ENCODE measurements around the gene SERPINE2. TPM values are rescaled to one million over a fixed set of nuclear protein-coding genes. Genes with fewer than 3 reads are reported as not detected.

Gene SERPINE2
- total and polyA plus RNA-seq, 4 experiments from 2014 or later, result 0.47 to 2.0 (median 1.3) TPM

GRCh38 chr2:224060783-224061482, 21.8 kb upstream of the SERPINE2 start:
- Mint-ChIP-seq H3K27me3 (peaks cover 3 to 7% of the 10 kb centered on the region in 2 donors), H3K36me3 (no peaks in the 10 kb centered on the region), H3K9me3 (peaks cover 0 to 3% (median 0%) of the 10 kb centered on the region in 8 donors), H3K27ac (no peak overlapping the region), H3K4me1 (no peaks in the 10 kb centered on the region), H3K4me3 (no peak overlapping the region)
- Histone ChIP-seq H3K27me3 (ENCODE audit: insufficient read depth, low read length) (no peaks in the 10 kb centered on the region), H3K27ac (ENCODE audit: low read depth, low read length) (no peak overlapping the region), H3K36me3 (ENCODE audit: insufficient read depth, low read length) (no peaks in the 10 kb centered on the region), H3K4me1 (ENCODE audit: insufficient read depth, low read length) (no peaks in the 10 kb centered on the region), H3K9me3 (ENCODE audit: control insufficient read depth in 1 of 2, low read length in 2 of 2) (no peaks in the 10 kb centered on the region), H3K4me3 (ENCODE audit: low read length in 2 of 2) (no peak overlapping the region)
- no peak for DNase-seq
- ChIA-PET CTCF (ENCODE audit: partially characterized antibody) (no interaction called here), POLR2A (ENCODE audit: partially characterized antibody) (no interaction called here)
- intact Hi-C loops (cut with micrococcal nuclease), result no loop called here

- Mint-ChIP-seq H3K4me1 (no peaks in the 10 kb centered on the region), H3K4me3 (no peak overlapping the region), H3K27me3 (peaks cover 5 to 10% of the 10 kb centered on the region in 2 donors), H3K27ac (no peak overlapping the region), H3K36me3 (no peaks in the 10 kb centered on the region), H3K9me3 (peaks cover 0 to 3% (median 0%) of the 10 kb centered on the region in 8 donors)
- intact Hi-C loops (cut with micrococcal nuclease), result no loop called here
- ChIA-PET POLR2A (ENCODE audit: partially characterized antibody) (no interaction called here), CTCF (ENCODE audit: partially characterized antibody) (interaction anchor here (1.8 kb wide), 1 partner anchor 66 kb away, joined by 4 read pairs; no protein-coding TSS in a partner anchor)
- no peak for DNase-seq
- Histone ChIP-seq H3K4me3 (ENCODE audit: low read length in 2 of 2) (no peak overlapping the region), H3K9me3 (ENCODE audit: control insufficient read depth in 1 of 2, low read length in 2 of 2) (no peaks in the 10 kb centered on the region), H3K36me3 (ENCODE audit: insufficient read depth, low read length) (no peaks in the 10 kb centered on the region), H3K4me1 (ENCODE audit: insufficient read depth, low read length) (no peaks in the 10 kb centered on the region), H3K27ac (ENCODE audit: low read depth, low read length) (no peak overlapping the region), H3K27me3 (ENCODE audit: insufficient read depth, low read length) (no peaks in the 10 kb centered on the region)
These were observed 20.1 kb upstream of the SERPINE2 start for GRCh38 chr2:224059178-224059577.

DNA sequence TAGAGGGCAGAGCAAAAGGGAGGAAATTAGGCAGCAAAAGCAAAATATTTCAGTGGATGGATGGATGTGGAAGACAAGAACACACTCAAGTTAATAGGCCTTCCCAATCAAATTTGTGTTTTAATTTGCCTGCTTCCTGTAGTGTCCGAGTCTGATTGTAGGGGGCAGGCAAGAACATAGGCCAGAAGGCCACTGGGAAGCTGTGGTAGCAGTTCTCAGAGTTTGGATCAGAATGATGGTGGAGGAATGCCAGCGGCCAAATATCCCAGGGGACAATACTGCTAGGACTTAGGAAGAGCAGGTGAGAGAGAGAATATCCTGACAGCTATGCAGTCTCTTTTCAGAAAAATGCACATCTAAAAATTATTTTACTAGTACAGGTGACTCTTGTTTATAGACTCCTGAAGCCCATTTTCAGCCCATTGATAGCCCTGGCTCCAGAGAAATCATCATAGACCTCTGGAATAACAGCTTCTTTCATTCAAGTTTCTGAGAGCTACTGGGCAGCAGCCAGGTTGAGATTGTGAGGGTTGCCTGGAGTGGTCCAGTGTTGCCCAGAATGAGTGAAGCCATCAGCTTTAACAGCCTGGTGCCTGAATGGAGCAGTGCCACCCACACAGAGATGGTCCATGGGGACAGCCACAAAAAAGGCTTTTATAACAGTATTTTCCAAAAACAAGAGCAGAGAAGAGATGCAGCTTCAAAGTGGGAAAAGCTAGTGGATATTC, 19.1 kb upstream of the SERPINE2 start:
- Histone ChIP-seq H3K27ac (ENCODE audit: low read depth, low read length) (no peak overlapping the region), H3K27me3 (ENCODE audit: insufficient read depth, low read length) (no peaks in the 10 kb centered on the region), H3K9me3 (ENCODE audit: control insufficient read depth in 1 of 2, low read length in 2 of 2) (no peaks in the 10 kb centered on the region), H3K4me3 (ENCODE audit: low read length in 2 of 2) (no peak overlapping the region), H3K4me1 (ENCODE audit: insufficient read depth, low read length) (no peaks in the 10 kb centered on the region), H3K36me3 (ENCODE audit: insufficient read depth, low read length) (no peaks in the 10 kb centered on the region)
- Mint-ChIP-seq H3K27ac (no peak overlapping the region), H3K27me3 (peaks cover 7 to 13% of the 10 kb centered on the region in 2 donors), H3K4me1 (no peaks in the 10 kb centered on the region), H3K4me3 (no peak overlapping the region), H3K9me3 (peaks cover 0 to 3% (median 0%) of the 10 kb centered on the region in 8 donors), H3K36me3 (no peaks in the 10 kb centered on the region)
- DNase-seq, result no peak
- POLR2A ChIA-PET (ENCODE audit: partially characterized antibody), result no interaction called here
- CTCF ChIA-PET (ENCODE audit: partially characterized antibody), result interaction anchor here (1.8 kb wide), 1 partner anchor 65 kb away, joined by 4 read pairs; no protein-coding TSS in a partner anchor
- intact Hi-C loops (cut with micrococcal nuclease), result no loop called here

GRCh38 chr2:224056889-224057288, 17.8 kb upstream of the SERPINE2 start:
- Mint-ChIP-seq H3K27me3 (peaks cover 7 to 14% of the 10 kb centered on the region in 2 donors), H3K4me1 (no peaks in the 10 kb centered on the region), H3K36me3 (no peaks in the 10 kb centered on the region), H3K27ac (no peak overlapping the region), H3K4me3 (no peak overlapping the region), H3K9me3 (peaks cover 0 to 3% (median 0%) of the 10 kb centered on the region in 8 donors)
- Histone ChIP-seq H3K36me3 (ENCODE audit: insufficient read depth, low read length) (no peaks in the 10 kb centered on the region), H3K27me3 (ENCODE audit: insufficient read depth, low read length) (no peaks in the 10 kb centered on the region), H3K9me3 (ENCODE audit: control insufficient read depth in 1 of 2, low read length in 2 of 2) (no peaks in the 10 kb centered on the region), H3K4me1 (ENCODE audit: insufficient read depth, low read length) (no peaks in the 10 kb centered on the region), H3K27ac (ENCODE audit: low read depth, low read length) (no peak overlapping the region), H3K4me3 (ENCODE audit: low read length in 2 of 2) (no peak overlapping the region)
- POLR2A ChIA-PET (ENCODE audit: partially characterized antibody), result no interaction called here
- DNase-seq, result no peak
- CTCF ChIA-PET (ENCODE audit: partially characterized antibody), result no interaction called here
- intact Hi-C loops (cut with micrococcal nuclease), result no loop called here

DNA sequence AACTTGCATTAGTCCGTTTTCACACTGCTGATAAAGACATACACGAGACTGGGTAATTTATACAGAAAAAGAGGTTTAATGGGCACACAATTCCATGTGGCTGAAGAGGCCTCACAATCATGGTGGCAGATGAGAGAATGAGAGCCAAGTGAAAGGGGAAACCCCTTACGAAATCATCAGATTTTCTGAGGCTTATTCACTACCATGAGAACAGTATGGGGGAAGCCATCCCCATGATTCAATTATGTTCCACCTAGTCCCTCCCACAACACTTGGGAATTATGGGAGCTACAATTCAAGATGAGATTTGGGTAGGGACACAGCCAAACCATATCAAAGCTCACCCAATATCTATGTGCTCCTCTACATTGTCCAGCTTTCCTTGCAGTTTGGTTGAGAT, 16.0 kb upstream of the SERPINE2 start:
- no peaks in the 10 kb centered on the region for H3K27me3 ChIP-seq (ENCODE audit: insufficient read depth, low read length)
- H3K36me3 ChIP-seq (ENCODE audit: insufficient read depth, low read length), result no peaks in the 10 kb centered on the region
- no peaks in the 10 kb centered on the region for H3K9me3 ChIP-seq (ENCODE audit: control insufficient read depth in 1 of 2, low read length in 2 of 2)
- no peak for DNase-seq
- H3K4me1 ChIP-seq (ENCODE audit: insufficient read depth, low read length), result no peaks in the 10 kb centered on the region
- CTCF ChIA-PET (ENCODE audit: partially characterized antibody), result no interaction called here
- no peak overlapping the region for H3K27ac Mint-ChIP-seq
- H3K27ac ChIP-seq (ENCODE audit: low read depth, low read length), result no peak overlapping the region
- POLR2A ChIA-PET (ENCODE audit: partially characterized antibody), result no interaction called here
- H3K27me3 Mint-ChIP-seq, result peaks cover 13 to 25% of the 10 kb centered on the region in 2 donors
- intact Hi-C loops (cut with micrococcal nuclease), result no loop called here
- no peaks in the 10 kb centered on the region for H3K36me3 Mint-ChIP-seq
- no peak overlapping the region for H3K4me3 Mint-ChIP-seq
- H3K9me3 Mint-ChIP-seq, result peaks cover 0 to 3% (median 0%) of the 10 kb centered on the region in 8 donors
- no peaks in the 10 kb centered on the region for H3K4me1 Mint-ChIP-seq
- H3K4me3 ChIP-seq (ENCODE audit: low read length in 2 of 2), result no peak overlapping the region

- intact Hi-C loops (cut with micrococcal nuclease), result no loop called here
- DNase-seq, result no peak
- Histone ChIP-seq H3K36me3 (ENCODE audit: insufficient read depth, low read length) (no peaks in the 10 kb centered on the region), H3K27ac (ENCODE audit: low read depth, low read length) (no peak overlapping the region), H3K9me3 (ENCODE audit: control insufficient read depth in 1 of 2, low read length in 2 of 2) (no peaks in the 10 kb centered on the region), H3K4me3 (ENCODE audit: low read length in 2 of 2) (no peak overlapping the region), H3K4me1 (ENCODE audit: insufficient read depth, low read length) (no peaks in the 10 kb centered on the region), H3K27me3 (ENCODE audit: insufficient read depth, low read length) (no peaks in the 10 kb centered on the region)
- POLR2A ChIA-PET (ENCODE audit: partially characterized antibody), result no interaction called here
- Mint-ChIP-seq H3K9me3 (peaks cover 0 to 5% (median 0%) of the 10 kb centered on the region in 8 donors), H3K36me3 (no peaks in the 10 kb centered on the region), H3K27ac (no peak overlapping the region), H3K4me3 (no peak overlapping the region), H3K27me3 (peaks cover 39 to 48% of the 10 kb centered on the region in 2 donors), H3K4me1 (no peaks in the 10 kb centered on the region)
- CTCF ChIA-PET (ENCODE audit: partially characterized antibody), result no interaction called here
These were observed 7.7 kb upstream of the SERPINE2 start for GRCh38 chr2:224046752-224047151.

GRCh38 chr2:224042191-224042696, 3.2 kb upstream of the SERPINE2 start:
- no peak for DNase-seq
- H3K36me3 ChIP-seq (ENCODE audit: insufficient read depth, low read length), result no peaks in the 10 kb centered on the region
- no peaks in the 10 kb centered on the region for H3K9me3 ChIP-seq (ENCODE audit: control insufficient read depth in 1 of 2, low read length in 2 of 2)
- Mint-ChIP-seq H3K36me3 (no peaks in the 10 kb centered on the region), H3K4me1 (peaks cover 7 to 12% (median 11%) of the 10 kb centered on the region in 4 donors), H3K4me3 (no peak overlapping the region), H3K9me3 (peaks cover 0 to 4% (median 0%) of the 10 kb centered on the region in 8 donors), H3K27ac (no peak overlapping the region), H3K27me3 (peaks cover 44 to 45% of the 10 kb centered on the region in 2 donors)
- intact Hi-C loops (cut with micrococcal nuclease), result no loop called here
- H3K4me3 ChIP-seq (ENCODE audit: low read length in 2 of 2), result no peak overlapping the region
- H3K4me1 ChIP-seq (ENCODE audit: insufficient read depth, low read length), result peaks cover 19% of the 10 kb centered on the region
- ChIA-PET CTCF (ENCODE audit: partially characterized antibody) (no interaction called here), POLR2A (ENCODE audit: partially characterized antibody) (no interaction called here)
- H3K27me3 ChIP-seq (ENCODE audit: insufficient read depth, low read length), result peaks cover under 1% of the 10 kb centered on the region
- no peak overlapping the region for H3K27ac ChIP-seq (ENCODE audit: low read depth, low read length)
